DND-41 (cell line): ENCODE data around the gene RPS6KB2.

ENCODE experiments used
- ATAC-seq: fragments of 200-7000 bp; cut with Tn5 transposase; 3 replicates; pipeline ENCODE4 v1.9.1; 2021; ENCODE audit warnings: low read depth; ENCODE audit not compliant: insufficient read depth
- DNase-seq: peaks from one replicate; pipeline ENCODE4 v3.0.0-alpha.2; 2020
- H2AFZ ChIP-seq: 2 replicates; pipeline ENCODE4 v1.6.0; 2012; ENCODE audit warnings: low read depth, low read length
- H3K27ac ChIP-seq: 2 replicates; pipeline ENCODE4 v1.5.1; 2012; ENCODE audit warnings: low read length, inconsistent platforms
- H3K27me3 ChIP-seq: fragments of 200-600 bp; sonication (generic); 2 replicates; pipeline ENCODE4 v1.6.0; 2012; ENCODE audit warnings: low read length, mild to moderate bottlenecking, inconsistent platforms; ENCODE audit not compliant: insufficient read depth, poor library complexity
- H3K36me3 ChIP-seq: 2 replicates; pipeline ENCODE4 v1.5.1; 2012; ENCODE audit warnings: low read length, inconsistent platforms; ENCODE audit not compliant: insufficient read depth
- H3K4me1 ChIP-seq: 2 replicates; pipeline ENCODE4 v1.5.1; 2012; ENCODE audit warnings: mild to moderate bottlenecking, low read length; ENCODE audit not compliant: insufficient read depth
- H3K4me2 ChIP-seq: 2 replicates; pipeline ENCODE4 v1.6.0; 2012; ENCODE audit warnings: mild to moderate bottlenecking, moderate library complexity, low read length, inconsistent platforms; ENCODE audit not compliant: insufficient read depth
- H3K4me3 ChIP-seq, 2 experiments: fragments of 200-600 bp in 1 of 2; shearing (Covaris generic) in 1 of 2; 2 replicates each; pipeline ENCODE4 v1.5.1; 2012 to 2016; ENCODE audit warnings: inconsistent platforms in 2 of 2, low read length in 2 of 2, mild to moderate bottlenecking in 2 of 2, low read depth in 1 of 2, moderate library complexity in 1 of 2
- H3K79me2 ChIP-seq: 2 replicates; pipeline ENCODE4 v1.6.0; 2012; ENCODE audit warnings: low read length, inconsistent platforms; ENCODE audit not compliant: insufficient read depth
- H3K9ac ChIP-seq: 2 replicates; pipeline ENCODE4 v1.6.0; 2012; ENCODE audit warnings: low read depth, mild to moderate bottlenecking, inconsistent platforms, low read length, moderate library complexity
- H3K9me3 ChIP-seq: 2 replicates; pipeline ENCODE4 v1.5.1; 2012; ENCODE audit warnings: low read length, moderate library complexity, mild to moderate bottlenecking, inconsistent platforms; ENCODE audit not compliant: insufficient read depth, severe bottlenecking
- H4K20me1 ChIP-seq: 2 replicates; pipeline ENCODE4 v1.6.0; 2012; ENCODE audit warnings: low read length; ENCODE audit not compliant: insufficient read depth
- EZH2 ChIP-seq: IDR thresholded peaks from 3 replicates; pipeline ENCODE4 v1.6.1; 2012; ENCODE audit warnings: borderline replicate concordance, low read depth, mild to moderate bottlenecking, moderate library complexity, low read length, inconsistent platforms; ENCODE audit not compliant: severe bottlenecking
- TF ChIP-seq, protein P1 (sequence below): IDR thresholded peaks from 2 replicates; pipeline ENCODE4 v1.5.1; 2012; ENCODE audit warnings: borderline replicate concordance, low read length, moderate library complexity, mild to moderate bottlenecking; ENCODE audit not compliant: poor library complexity, severe bottlenecking; ENCODE audit errors: extremely low read depth

Gene RPS6KB2

DNA sequence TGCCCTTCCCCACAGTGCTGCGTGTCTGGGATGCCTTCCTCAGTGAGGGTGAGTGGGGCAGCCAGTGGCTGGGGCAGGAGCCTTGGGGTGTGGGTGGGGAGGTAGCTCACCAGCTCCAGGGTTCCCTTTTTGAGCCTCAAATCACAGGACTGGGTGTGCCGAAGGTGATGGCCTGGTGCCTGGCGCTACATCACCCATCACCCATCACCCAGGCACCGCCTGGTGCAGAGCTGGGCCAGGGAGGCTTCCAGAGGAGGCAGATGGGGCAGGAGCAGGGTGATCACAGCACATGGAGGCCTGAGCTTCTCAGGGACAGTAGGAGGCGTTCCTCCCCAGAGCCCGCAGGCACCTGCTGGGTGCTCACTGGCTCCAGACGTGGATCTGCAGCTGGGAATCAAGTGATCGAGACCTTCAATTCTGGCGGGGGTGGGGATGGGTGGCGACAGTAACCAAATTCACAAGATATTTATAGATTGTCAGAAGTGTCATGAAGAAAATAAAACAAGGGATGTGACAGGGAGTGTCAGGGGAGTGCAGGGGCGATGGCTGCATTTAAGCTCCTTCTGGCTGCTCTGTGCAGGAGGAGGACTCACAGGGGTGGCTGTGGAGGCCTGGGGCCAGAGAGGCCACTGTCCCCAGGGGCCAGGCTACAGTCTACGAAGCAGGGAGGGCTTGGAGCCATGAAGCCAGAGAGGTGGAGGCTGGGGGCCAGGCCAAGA is 21.2 kb upstream of the RPS6KB2 start:
- H3K27ac ChIP-seq, result peak overlapping the region; percentile 89
- peak overlapping the region in 1 of 2 experiments; percentile 86; a peak in 2 of 4 replicates for H3K4me3 ChIP-seq
- H3K36me3 ChIP-seq, result peaks cover 42% of the 10 kb centered on the region
- H3K9ac ChIP-seq, result peak overlapping the region; percentile 99
- peak; percentile 39 for DNase-seq
- no peaks in the 10 kb centered on the region for H3K9me3 ChIP-seq
- H2AFZ ChIP-seq, result no peak overlapping the region
- H3K4me1 ChIP-seq, result peaks cover 98% of the 10 kb centered on the region
- H3K27me3 ChIP-seq, result no peaks in the 10 kb centered on the region
- peaks cover 60% of the 10 kb centered on the region for H3K79me2 ChIP-seq
- H3K4me2 ChIP-seq, result peak overlapping the region; percentile 82
- no peak for TF ChIP-seq EZH2
- TF ChIP-seq, protein P1, sequence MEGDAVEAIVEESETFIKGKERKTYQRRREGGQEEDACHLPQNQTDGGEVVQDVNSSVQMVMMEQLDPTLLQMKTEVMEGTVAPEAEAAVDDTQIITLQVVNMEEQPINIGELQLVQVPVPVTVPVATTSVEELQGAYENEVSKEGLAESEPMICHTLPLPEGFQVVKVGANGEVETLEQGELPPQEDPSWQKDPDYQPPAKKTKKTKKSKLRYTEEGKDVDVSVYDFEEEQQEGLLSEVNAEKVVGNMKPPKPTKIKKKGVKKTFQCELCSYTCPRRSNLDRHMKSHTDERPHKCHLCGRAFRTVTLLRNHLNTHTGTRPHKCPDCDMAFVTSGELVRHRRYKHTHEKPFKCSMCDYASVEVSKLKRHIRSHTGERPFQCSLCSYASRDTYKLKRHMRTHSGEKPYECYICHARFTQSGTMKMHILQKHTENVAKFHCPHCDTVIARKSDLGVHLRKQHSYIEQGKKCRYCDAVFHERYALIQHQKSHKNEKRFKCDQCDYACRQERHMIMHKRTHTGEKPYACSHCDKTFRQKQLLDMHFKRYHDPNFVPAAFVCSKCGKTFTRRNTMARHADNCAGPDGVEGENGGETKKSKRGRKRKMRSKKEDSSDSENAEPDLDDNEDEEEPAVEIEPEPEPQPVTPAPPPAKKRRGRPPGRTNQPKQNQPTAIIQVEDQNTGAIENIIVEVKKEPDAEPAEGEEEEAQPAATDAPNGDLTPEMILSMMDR, result peak; percentile 28
- no peak for ATAC-seq
- H4K20me1 ChIP-seq, result no peaks in the 10 kb centered on the region; the same call in 1 of the 2 replicates

DNA sequence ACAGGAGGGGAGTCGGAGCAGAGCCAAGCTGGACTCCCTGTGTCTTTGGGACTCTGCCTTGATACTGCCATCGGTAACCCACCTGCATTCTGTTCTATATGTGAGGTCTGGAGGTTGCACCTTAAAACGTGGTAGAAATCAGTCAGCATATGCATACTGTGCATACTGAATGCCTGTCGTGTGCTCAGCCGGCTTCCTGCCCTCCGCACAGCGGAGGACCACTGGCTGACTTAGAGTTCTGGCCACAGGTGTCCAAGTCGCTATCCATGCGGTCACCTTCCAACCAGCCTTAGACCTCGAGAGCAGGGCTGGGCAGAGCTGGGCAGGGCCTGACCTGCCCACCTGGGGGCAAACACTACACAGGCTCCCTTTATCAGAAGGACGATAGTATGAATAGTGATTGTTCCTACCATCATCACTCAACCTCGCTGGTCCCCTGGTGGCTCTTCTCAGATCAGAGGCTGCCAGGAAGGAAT is 20.6 kb upstream of the RPS6KB2 start:
- no peak overlapping the region for H2AFZ ChIP-seq
- peak overlapping the region; percentile 89 for H3K27ac ChIP-seq
- TF ChIP-seq, protein P1, result no peak
- TF ChIP-seq EZH2, result no peak
- peaks cover 98% of the 10 kb centered on the region for H3K4me1 ChIP-seq
- peak overlapping the region in 1 of 2 experiments; percentile 86; a peak in 2 of 4 replicates for H3K4me3 ChIP-seq
- peaks cover 54% of the 10 kb centered on the region for H3K79me2 ChIP-seq
- peaks cover 42% of the 10 kb centered on the region for H3K36me3 ChIP-seq
- no peaks in the 10 kb centered on the region; the same call in 1 of the 2 replicates for H4K20me1 ChIP-seq
- DNase-seq, result peak; percentile 17
- peak overlapping the region; percentile 99 for H3K9ac ChIP-seq
- no peaks in the 10 kb centered on the region for H3K9me3 ChIP-seq
- H3K27me3 ChIP-seq, result no peaks in the 10 kb centered on the region
- H3K4me2 ChIP-seq, result peak overlapping the region; percentile 82
- no peak for ATAC-seq

DNA sequence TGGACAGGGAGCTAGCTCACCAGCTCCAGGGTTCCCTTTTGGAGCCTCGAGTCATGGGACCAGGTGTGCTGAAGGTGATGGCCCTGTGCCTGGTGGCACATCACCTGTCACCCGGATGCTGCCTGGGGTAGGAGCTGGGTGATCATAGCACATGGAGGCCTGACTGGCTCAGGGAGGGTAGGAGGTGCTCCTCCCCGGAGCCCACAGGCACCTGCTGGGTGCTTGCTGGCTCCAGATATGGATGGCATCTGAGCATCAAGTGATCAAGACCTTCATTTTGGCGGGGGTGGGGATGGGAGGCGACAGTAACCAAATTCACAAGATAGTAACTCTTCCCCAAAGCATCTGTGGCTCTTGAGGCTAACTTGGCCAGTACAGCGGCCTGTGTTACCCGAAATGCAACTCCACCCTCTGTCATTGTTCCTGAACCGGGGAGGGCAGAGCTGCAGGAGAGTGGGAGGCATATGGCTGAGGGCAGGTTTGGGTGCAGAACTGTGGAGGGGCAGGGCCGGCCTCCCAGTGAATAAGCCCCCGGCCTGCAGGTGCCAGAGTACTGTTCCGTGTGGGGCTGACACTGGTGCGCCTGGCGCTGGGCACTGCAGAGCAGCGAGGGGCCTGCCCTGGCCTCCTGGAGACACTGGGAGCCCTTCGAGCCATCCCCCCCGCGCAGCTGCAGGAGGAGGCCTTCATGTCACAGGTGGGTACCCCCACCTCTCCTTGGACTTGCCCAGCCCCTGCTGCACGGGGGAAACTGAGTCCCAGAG is 19.7 kb upstream of the RPS6KB2 start:
- H3K4me1 ChIP-seq, result peaks cover 97% of the 10 kb centered on the region
- TF ChIP-seq EZH2, result no peak
- TF ChIP-seq, protein P1, result no peak
- H3K4me2 ChIP-seq, result peak overlapping the region; percentile 82
- peak overlapping the region in 1 of 2 experiments; percentile 86; a peak in 2 of 4 replicates for H3K4me3 ChIP-seq
- DNase-seq, result peak; percentile 76
- H4K20me1 ChIP-seq, result no peaks in the 10 kb centered on the region; the same call in 1 of the 2 replicates
- H3K9ac ChIP-seq, result peak overlapping the region; percentile 99
- no peaks in the 10 kb centered on the region for H3K27me3 ChIP-seq
- peak; percentile 47 for ATAC-seq
- no peak overlapping the region for H2AFZ ChIP-seq
- H3K27ac ChIP-seq, result peak overlapping the region; percentile 89
- H3K36me3 ChIP-seq, result peaks cover 42% of the 10 kb centered on the region
- H3K9me3 ChIP-seq, result no peaks in the 10 kb centered on the region
- peaks cover 45% of the 10 kb centered on the region for H3K79me2 ChIP-seq
